Measurements from ENCODE around the gene TNRC18.

- TF ChIP-seq EZH2 (IDR thresholded peaks at IDR 0.05; ENCODE audit: borderline replicate concordance, low read length) (no peak), CTCF (IDR thresholded peaks at IDR 0.05; ENCODE audit: low read length) (no peak)
These were observed 61.2 kb downstream of the TNRC18 start for GRCh38 chr7:5362466-5362865.
